Fibroblast of the aortic adventitia (primary cell): ENCODE results near the gene ABCC11. TPM values are rescaled to one million over a fixed set of nuclear protein-coding genes. Genes with fewer than 3 reads are reported as not detected.

Experiments
- DNase-seq: peaks from one replicate; pipeline ENCODE4 v3.0.0-alpha.2; 2010; ENCODE audit warnings: low read depth
- H3K4me3 ChIP-seq: 2 replicates; pipeline ENCODE4 v1.5.1; 2011; ENCODE audit warnings: low read depth, mild to moderate bottlenecking, control low read depth, low read length, moderate library complexity
- total RNA-seq: library from RNA; depleted of rRNA; stranded (reverse); fragments of >200 nt; gene quantifications from 2 replicates; pipeline ENCODE4 v1.2.3, GENCODE V29; 2012; ENCODE audit warnings: low replicate concordance
- TF ChIP-seq, protein P1 (sequence below): IDR thresholded peaks from 2 replicates; pipeline ENCODE4 v1.5.1; 2011; ENCODE audit warnings: mild to moderate bottlenecking, low read length, control low read depth, inconsistent platforms; ENCODE audit not compliant: insufficient read depth

Gene ABCC11
- total RNA-seq, 1 donor: 0.09 TPM

GRCh38 chr16:48210747-48211146, 36.6 kb downstream of the ABCC11 start:
- H3K4me3 ChIP-seq: no peak overlapping the region
- DNase-seq: no peak
- TF ChIP-seq, protein P1, sequence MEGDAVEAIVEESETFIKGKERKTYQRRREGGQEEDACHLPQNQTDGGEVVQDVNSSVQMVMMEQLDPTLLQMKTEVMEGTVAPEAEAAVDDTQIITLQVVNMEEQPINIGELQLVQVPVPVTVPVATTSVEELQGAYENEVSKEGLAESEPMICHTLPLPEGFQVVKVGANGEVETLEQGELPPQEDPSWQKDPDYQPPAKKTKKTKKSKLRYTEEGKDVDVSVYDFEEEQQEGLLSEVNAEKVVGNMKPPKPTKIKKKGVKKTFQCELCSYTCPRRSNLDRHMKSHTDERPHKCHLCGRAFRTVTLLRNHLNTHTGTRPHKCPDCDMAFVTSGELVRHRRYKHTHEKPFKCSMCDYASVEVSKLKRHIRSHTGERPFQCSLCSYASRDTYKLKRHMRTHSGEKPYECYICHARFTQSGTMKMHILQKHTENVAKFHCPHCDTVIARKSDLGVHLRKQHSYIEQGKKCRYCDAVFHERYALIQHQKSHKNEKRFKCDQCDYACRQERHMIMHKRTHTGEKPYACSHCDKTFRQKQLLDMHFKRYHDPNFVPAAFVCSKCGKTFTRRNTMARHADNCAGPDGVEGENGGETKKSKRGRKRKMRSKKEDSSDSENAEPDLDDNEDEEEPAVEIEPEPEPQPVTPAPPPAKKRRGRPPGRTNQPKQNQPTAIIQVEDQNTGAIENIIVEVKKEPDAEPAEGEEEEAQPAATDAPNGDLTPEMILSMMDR: no peak

GRCh38 chr16:48206594-48207242, 40.6 kb downstream of the ABCC11 start:
- TF ChIP-seq, protein P1: no peak
- peak; percentile 60 for DNase-seq
- no peak overlapping the region for H3K4me3 ChIP-seq

GRCh38 chr16:48204825-48205151, 42.6 kb downstream of the ABCC11 start:
- H3K4me3 ChIP-seq: no peak overlapping the region
- TF ChIP-seq, protein P1: no peak
- no peak for DNase-seq

GRCh38 chr16:48203974-48204824, 43.1 kb downstream of the ABCC11 start:
- no peak overlapping the region for H3K4me3 ChIP-seq
- DNase-seq: no peak
- TF ChIP-seq, protein P1: no peak

- TF ChIP-seq, protein P1: no peak
- DNase-seq: no peak
- H3K4me3 ChIP-seq: no peak overlapping the region
These were observed 45.7 kb downstream of the ABCC11 start for GRCh38 chr16:48201515-48202201.

DNA sequence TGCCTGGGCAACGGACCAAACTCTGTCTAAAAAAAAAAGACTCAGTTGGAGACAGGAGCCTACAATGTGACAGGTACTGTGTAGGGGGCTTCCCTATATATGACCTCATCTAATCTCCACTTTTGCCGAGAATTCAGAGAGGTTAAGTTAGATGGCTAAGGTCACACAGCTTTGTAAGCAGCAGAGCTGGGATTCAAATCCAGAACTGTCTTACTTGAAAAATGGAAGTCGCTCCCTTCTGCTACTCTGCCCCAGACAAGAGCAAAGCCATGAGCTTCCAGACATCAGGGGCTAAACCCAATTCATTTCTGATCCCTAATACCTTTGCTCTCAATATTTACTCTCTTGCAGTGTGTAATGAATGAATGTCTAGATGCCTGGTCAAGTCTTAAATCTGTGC, 50.0 kb downstream of the ABCC11 start:
- H3K4me3 ChIP-seq: no peak overlapping the region
- no peak for DNase-seq
- TF ChIP-seq, protein P1: no peak
